Smooth muscle cell (in vitro differentiated cells): ENCODE results near the gene MARCHF4. TPM values are rescaled to one million over a fixed set of nuclear protein-coding genes. Genes with fewer than 3 reads are reported as not detected.

Experiments
- DNase-seq: peaks from one replicate; lab custom pipeline; 2025; ENCODE audit not compliant: unreplicated experiment; lab: John Stamatoyannopoulos, UW
- H2AFZ ChIP-seq: fragments of 200-600 bp; sonication (generic); 2 replicates; pipeline ENCODE4 v1.6.0; 2016; ENCODE audit warnings: antibody characterized with exemption, low read depth, mild to moderate bottlenecking
- H3F3A ChIP-seq: fragments of 200-600 bp; sonication (generic); 2 replicates; pipeline ENCODE4 v1.6.0; 2017; ENCODE audit warnings: antibody characterized with exemption, low read depth
- H3K27ac ChIP-seq: fragments of 200-600 bp; sonication (generic); 2 replicates; pipeline ENCODE4 v1.5.1; 2016; ENCODE audit warnings: low read depth, mild to moderate bottlenecking
- H3K27me3 ChIP-seq: fragments of 200-600 bp; sonication (generic); 2 replicates; pipeline ENCODE4 v1.6.1; 2016; ENCODE audit warnings: low read depth, mild to moderate bottlenecking
- H3K36me3 ChIP-seq: fragments of 200-600 bp; sonication (generic); 2 replicates; pipeline ENCODE4 v1.5.1; 2016; ENCODE audit warnings: low read depth
- H3K4me1 ChIP-seq: fragments of 200-600 bp; sonication (generic); 2 replicates; pipeline ENCODE4 v1.5.1; 2016; ENCODE audit warnings: low read depth
- H3K4me2 ChIP-seq: fragments of 200-600 bp; sonication (generic); 2 replicates; pipeline ENCODE4 v1.6.0; 2016; ENCODE audit warnings: mild to moderate bottlenecking
- H3K4me3 ChIP-seq: fragments of 200-600 bp; sonication (generic); 2 replicates; pipeline ENCODE4 v1.5.1; 2016; ENCODE audit warnings: mild to moderate bottlenecking
- H3K79me2 ChIP-seq: fragments of 200-600 bp; sonication (generic); 2 replicates; pipeline ENCODE4 v1.6.0; 2016; ENCODE audit warnings: low read depth, mild to moderate bottlenecking
- H3K9ac ChIP-seq: fragments of 200-600 bp; sonication (generic); 2 replicates; pipeline ENCODE4 v1.6.0; 2016; ENCODE audit warnings: low read depth
- H3K9me3 ChIP-seq: fragments of 200-600 bp; sonication (generic); replicated peaks from 2 replicates; pipeline ENCODE4 v1.5.1; 2016; ENCODE audit warnings: low read depth
- H4K20me1 ChIP-seq: fragments of 200-600 bp; sonication (generic); 2 replicates; pipeline ENCODE4 v1.6.0; 2016; ENCODE audit warnings: low read depth
- WGBS: methylation state at CpG from one replicate; pipeline ENCODE4 v1.1.7; 2016; ENCODE audit warnings: low lambda C conversion rate; 5-methylcytosine and 5-hydroxymethylcytosine counted together
- polyA plus RNA-seq: library from polyadenylated mRNA; unstranded; fragments of >200 nt; fragmentation: Nextera tagmentation; extraction: Ambion mirVana; gene quantifications from 2 replicates; pipeline ENCODE4 v1.2.1, GENCODE V29; 2016
- total RNA-seq: library from RNA; depleted of rRNA; stranded (reverse); fragments of >200 nt; gene quantifications from 2 replicates; pipeline ENCODE4 v1.2.3, GENCODE V29; 2014
- TF ChIP-seq, protein P1 (sequence below): fragments of 200-600 bp; sonication (generic); IDR thresholded peaks from 2 replicates; pipeline ENCODE4 v1.5.1; 2017; ENCODE audit warnings: borderline replicate concordance, mild to moderate bottlenecking, antibody characterized with exemption; ENCODE audit not compliant: insufficient read depth, poor library complexity, severe bottlenecking

Gene MARCHF4
- total and polyA plus RNA-seq, 2 experiments from 2014 or later: 0.90 to 1.8 TPM

DNA sequence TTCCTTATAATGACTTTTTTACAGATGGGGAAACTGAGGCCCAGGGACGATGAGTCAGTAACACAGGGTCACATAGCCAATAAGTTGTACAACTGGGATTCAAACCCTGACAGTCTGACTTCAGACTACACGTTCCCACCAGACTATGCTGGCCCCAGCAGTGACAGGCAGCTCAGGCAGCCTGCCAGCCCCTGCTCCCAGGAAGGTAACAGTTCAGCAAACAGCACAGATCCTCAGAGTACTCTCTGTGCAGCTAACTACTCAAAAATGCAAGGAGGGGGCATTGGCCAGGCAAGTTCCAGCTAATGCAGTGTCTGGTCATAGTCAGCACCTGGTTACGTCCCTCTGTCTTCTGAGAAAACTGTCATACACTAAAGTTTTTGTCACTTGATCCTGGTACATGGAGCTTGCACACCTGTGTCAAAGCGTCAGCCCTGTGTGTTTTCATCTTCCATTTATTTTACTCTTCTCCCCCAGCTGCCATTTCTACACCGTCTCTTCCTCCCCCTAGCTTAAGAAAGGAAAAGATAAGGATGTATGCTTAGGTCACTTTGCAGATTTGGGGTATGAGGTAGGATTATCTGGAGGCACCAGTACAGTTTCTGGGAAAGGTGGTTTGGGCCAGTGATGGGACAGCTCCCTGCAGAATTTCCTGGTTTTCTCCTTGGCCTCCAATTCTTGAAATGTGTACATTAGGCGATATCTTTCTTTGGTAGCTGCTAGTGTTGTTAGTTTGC is 44.5 kb upstream of the MARCHF4 start:
- Histone ChIP-seq H3K36me3 (peaks cover 17% of the 10 kb centered on the region), H3K4me2 (no peak overlapping the region), H3K4me3 (no peak overlapping the region), H3K79me2 (peaks cover 7% of the 10 kb centered on the region), H3K27me3 (no peaks in the 10 kb centered on the region), H3K27ac (no peak overlapping the region), H4K20me1 (no peaks in the 10 kb centered on the region), H3K9ac (no peak overlapping the region), H3F3A (no peaks in the 10 kb centered on the region), H3K9me3 (no peaks in the 10 kb centered on the region), H3K4me1 (peaks cover 13% of the 10 kb centered on the region), H2AFZ (no peak overlapping the region)
- no peak for DNase-seq
- TF ChIP-seq, protein P1, sequence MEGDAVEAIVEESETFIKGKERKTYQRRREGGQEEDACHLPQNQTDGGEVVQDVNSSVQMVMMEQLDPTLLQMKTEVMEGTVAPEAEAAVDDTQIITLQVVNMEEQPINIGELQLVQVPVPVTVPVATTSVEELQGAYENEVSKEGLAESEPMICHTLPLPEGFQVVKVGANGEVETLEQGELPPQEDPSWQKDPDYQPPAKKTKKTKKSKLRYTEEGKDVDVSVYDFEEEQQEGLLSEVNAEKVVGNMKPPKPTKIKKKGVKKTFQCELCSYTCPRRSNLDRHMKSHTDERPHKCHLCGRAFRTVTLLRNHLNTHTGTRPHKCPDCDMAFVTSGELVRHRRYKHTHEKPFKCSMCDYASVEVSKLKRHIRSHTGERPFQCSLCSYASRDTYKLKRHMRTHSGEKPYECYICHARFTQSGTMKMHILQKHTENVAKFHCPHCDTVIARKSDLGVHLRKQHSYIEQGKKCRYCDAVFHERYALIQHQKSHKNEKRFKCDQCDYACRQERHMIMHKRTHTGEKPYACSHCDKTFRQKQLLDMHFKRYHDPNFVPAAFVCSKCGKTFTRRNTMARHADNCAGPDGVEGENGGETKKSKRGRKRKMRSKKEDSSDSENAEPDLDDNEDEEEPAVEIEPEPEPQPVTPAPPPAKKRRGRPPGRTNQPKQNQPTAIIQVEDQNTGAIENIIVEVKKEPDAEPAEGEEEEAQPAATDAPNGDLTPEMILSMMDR: no peak
- 92% methylated on average over 6 of the region's 6 CpGs for WGBS

DNA sequence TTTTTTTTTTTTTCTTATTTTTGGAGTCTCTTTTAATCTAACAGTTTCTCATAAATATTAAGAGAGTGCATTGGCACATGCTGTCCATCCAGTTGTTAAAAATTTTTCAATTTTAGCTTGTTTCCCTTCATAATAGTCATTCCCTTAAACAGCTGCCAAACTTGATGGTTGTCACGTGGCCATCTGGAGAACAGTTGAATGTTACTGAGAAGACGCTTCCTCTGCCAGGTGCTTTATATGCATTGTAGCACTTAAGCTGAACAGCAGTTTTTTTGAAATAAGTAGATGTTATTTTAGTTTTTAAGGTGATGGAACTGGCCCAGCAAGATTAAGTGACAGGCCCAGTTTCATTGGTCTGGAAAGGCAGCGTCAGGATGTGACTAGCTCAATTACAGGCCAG is 43.3 kb upstream of the MARCHF4 start:
- no peak overlapping the region for H3K4me3 ChIP-seq
- peaks cover 13% of the 10 kb centered on the region for H3K4me1 ChIP-seq
- H3K27ac ChIP-seq: no peak overlapping the region
- TF ChIP-seq, protein P1: no peak
- no peak for DNase-seq
- H3K79me2 ChIP-seq: peaks cover 7% of the 10 kb centered on the region
- H3K4me2 ChIP-seq: no peak overlapping the region
- H3K9ac ChIP-seq: no peak overlapping the region
- H3F3A ChIP-seq: no peaks in the 10 kb centered on the region
- H3K27me3 ChIP-seq: no peaks in the 10 kb centered on the region
- H4K20me1 ChIP-seq: no peaks in the 10 kb centered on the region
- peaks cover 8% of the 10 kb centered on the region for H3K36me3 ChIP-seq
- WGBS: over 99% methylated on average over 3 of the region's 3 CpGs
- H2AFZ ChIP-seq: no peak overlapping the region
- no peaks in the 10 kb centered on the region for H3K9me3 ChIP-seq

DNA sequence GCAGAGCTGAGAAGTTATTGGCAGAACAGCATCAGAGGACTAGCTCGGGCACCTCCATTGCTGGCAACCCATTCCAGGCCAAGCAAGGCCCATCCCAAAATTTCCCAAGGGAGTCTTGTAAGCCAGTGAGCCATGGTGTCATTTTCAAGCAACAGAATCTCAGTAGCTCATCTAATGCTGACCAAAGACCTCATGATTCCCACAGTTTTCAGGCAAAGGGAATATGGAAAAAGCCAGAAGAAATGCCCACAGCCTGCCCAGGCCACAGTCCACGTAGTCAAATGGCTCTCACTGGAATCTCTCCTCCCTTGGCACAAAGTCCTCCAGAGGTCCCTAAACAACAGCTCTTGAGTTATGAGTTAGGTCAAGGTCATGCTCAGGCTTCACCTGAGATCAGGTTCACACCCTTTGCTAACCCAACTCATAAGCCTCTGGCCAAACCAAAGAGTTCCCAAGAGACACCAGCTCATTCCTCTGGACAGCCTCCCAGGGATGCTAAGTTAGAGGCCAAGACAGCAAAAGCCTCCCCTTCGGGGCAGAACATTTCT is 42.6 kb upstream of the MARCHF4 start:
- H3K4me3 ChIP-seq: no peak overlapping the region
- no peak for DNase-seq
- no peak overlapping the region for H3K9ac ChIP-seq
- H4K20me1 ChIP-seq: no peaks in the 10 kb centered on the region
- H3K36me3 ChIP-seq: peaks cover 7% of the 10 kb centered on the region
- TF ChIP-seq, protein P1: no peak
- H3K79me2 ChIP-seq: peaks cover 7% of the 10 kb centered on the region
- H2AFZ ChIP-seq: no peak overlapping the region
- no peaks in the 10 kb centered on the region for H3K9me3 ChIP-seq
- H3K27ac ChIP-seq: no peak overlapping the region
- H3K4me1 ChIP-seq: peaks cover 13% of the 10 kb centered on the region
- H3K27me3 ChIP-seq: no peaks in the 10 kb centered on the region
- no peaks in the 10 kb centered on the region for H3F3A ChIP-seq
- 97% methylated on average over 3 of the region's 3 CpGs for WGBS
- H3K4me2 ChIP-seq: no peak overlapping the region
